Activated naive CD4-positive, alpha-beta T cell treated with anti-CD3 and anti-CD28 coated beads, Interleukin-2, amount 50 U/mL, for 72 hours (primary cell): Measurements from ENCODE around the gene ZPBP. TPM values are rescaled to one million over a fixed set of nuclear protein-coding genes. Genes with fewer than 3 reads are reported as not detected.
A peak's percentile ranks its signal among the peaks of the same experiment; 100 is the strongest.

Experiments
- ATAC-seq, 2 donors: fragments of 150-1000 bp; cut with Tn5 transposase; 2 replicates each; pipeline ENCODE4 v1.10.0; 2021; ENCODE audit warnings: mild to moderate bottlenecking in 2 of 2, moderate library complexity in 2 of 2
- DNase-seq, 2 donors: peaks; one replicate each; pipeline ENCODE4 v3.0.0; 2021 to 2022; ENCODE audit warnings: low spot score in 2 of 2
- H3K27ac Mint-ChIP-seq, 2 donors: one replicate each; pipeline ENCODE4 v1.8.0; 2022; ENCODE audit warnings: mild to moderate bottlenecking in 2 of 2, mixed read lengths in 2 of 2
- H3K36me3 Mint-ChIP-seq, 2 donors: one replicate each; pipeline ENCODE4 v1.8.0; 2022; ENCODE audit warnings: mixed read lengths in 2 of 2
- H3K9me3 Mint-ChIP-seq, 2 donors: one replicate each; pipeline ENCODE4 v1.8.0; 2022; ENCODE audit warnings: mixed read lengths in 2 of 2
- total RNA-seq, 2 donors: library from RNA; stranded (reverse); gene quantifications; one replicate each; pipeline ENCODE4 v1.2.3, GENCODE V29; 2022

Gene ZPBP, protein sequence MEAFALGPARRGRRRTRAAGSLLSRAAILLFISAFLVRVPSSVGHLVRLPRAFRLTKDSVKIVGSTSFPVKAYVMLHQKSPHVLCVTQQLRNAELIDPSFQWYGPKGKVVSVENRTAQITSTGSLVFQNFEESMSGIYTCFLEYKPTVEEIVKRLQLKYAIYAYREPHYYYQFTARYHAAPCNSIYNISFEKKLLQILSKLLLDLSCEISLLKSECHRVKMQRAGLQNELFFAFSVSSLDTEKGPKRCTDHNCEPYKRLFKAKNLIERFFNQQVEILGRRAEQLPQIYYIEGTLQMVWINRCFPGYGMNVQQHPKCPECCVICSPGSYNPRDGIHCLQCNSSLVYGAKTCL
- total RNA-seq, result not detected

DNA sequence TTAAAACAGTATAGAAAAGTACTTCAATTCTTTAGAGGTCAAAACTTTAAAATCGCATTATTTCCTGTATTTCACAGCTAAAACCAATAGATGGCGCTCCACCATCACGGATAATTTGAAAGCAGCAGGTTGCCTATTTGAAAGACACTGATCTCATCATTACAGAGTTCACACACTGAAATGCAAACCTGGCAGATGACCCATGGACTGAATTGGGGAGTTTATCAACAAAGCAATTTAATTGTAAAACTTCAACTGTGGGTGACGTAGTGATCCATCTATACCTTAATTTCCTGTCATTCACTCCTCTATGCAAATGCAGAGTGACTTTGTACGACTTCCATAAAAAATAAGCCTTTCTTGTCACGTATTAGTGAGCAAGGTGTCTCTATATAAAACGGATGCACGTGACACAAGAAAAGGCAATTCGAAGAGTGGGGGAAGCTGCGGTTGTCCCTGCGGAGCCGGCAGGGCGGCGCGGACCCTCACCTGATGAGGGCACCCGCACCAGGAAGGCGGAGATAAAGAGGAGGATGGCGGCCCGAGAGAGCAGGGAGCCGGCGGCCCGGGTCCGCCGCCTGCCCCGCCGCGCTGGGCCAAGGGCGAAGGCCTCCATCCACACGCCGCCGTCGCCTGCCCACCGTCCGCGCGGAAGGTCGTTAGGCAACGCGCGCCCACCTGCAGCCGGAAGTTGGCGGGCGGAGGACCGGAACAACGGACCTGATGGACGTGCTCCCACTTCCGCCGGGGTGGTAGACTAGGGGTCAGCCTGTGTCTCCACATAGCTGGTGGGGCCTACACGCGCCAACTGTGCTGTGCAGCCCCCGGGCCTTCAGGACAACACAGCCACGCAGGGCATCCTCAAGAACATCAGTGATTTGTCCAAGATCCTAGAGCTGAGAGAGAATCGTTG is at the start of gene ZPBP:
Gene ZPBP, minus strand, starts transcription at position 668 of the 913 bp plus-strand sequence. Its CDS starts 52 bp downstream, at position 616.
- peaks cover 0 to 5% of the 10 kb centered on the region in 2 donors for H3K36me3 Mint-ChIP-seq
- ATAC-seq, result peak; percentile 76 to 82

DNA sequence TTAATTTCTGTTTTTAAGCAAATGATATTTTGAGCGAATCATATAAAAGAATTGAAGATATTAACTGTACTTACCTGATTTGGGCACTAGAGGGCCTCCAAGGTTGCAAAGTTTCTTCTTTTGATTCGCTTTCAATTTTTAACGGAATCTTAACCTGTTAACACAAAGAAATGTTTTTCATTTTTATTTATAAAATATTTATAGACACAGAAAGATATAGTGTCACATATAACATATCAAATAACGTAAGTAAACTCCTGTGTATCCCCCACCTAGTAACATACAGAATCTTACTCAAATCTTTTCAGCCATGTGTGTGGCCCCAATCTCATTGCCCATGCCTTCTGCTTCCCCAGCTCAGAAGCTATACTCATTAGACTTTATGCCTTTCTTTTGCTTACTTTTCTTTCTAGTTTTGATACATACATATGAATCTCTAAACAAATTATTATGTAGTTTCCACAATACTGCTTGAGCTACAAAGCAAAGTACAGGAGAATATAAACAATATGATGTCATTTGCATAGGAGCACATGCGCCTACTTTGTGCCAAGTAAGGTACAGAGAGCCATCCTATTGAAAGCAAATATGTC is 49.5 kb upstream of the ZPBP start:
- no peaks in the 10 kb centered on the region for H3K9me3 Mint-ChIP-seq
- no peaks in the 10 kb centered on the region for H3K36me3 Mint-ChIP-seq
- H3K27ac Mint-ChIP-seq, result peak overlapping the region; percentile 1 to 92
- DNase-seq (no peak), ATAC-seq (peak; percentile 63)

More for the DNA sequence above, at the start of gene ZPBP:
- peak; percentile 57 to 59 for DNase-seq
- H3K9me3 Mint-ChIP-seq, result peaks cover 5 to 6% of the 10 kb centered on the region in 2 donors
- H3K27ac Mint-ChIP-seq, result peak within 1 kb of the TSS; percentile 87 to 90

DNA sequence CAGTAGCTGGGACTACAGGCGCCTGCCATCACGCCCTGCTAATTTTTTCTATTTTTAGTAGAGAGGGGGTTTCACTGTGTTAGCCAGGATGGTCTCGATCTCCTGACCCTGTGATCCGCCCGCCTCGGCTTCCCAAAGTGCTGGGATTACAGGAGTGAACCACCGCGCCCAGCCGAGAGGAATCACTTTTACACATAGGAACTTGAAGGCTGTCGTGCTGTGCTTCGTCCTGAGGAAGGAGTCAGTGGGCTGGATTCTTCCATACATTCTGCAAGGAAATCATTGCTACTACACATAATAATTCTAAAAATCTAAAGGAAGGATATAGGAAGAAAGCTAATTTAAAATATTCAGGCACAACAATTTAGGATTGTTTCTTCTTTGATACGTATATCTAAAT is 48.8 kb upstream of the ZPBP start:
- DNase-seq (no peak), ATAC-seq (no peak)
- H3K27ac Mint-ChIP-seq, result no peak overlapping the region

DNA sequence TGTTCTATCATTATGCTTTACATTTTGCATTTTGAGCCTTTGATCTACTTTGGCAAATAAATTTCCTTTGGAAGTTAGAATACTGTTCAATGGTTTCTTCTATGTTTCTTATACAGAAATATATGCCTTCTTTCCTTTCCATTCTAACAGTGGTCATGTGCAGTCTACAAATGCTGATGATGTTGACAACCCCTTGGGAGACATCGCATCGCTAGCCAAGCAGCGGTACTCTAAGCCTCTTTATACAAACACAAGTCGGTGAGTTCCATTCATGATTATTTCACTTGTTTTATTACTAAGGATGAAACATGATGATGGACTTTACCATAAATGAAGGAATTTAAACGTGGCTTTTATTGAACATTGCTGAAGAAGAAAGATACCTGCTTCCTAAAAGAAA is 48.1 kb upstream of the ZPBP start:
- Mint-ChIP-seq H3K9me3 (no peaks in the 10 kb centered on the region), H3K36me3 (no peaks in the 10 kb centered on the region), H3K27ac (no peak overlapping the region)
- no peak for ATAC-seq
- no peak for DNase-seq

More for the DNA sequence above, 48.8 kb upstream of the ZPBP start:
- Mint-ChIP-seq H3K36me3 (no peaks in the 10 kb centered on the region), H3K9me3 (no peaks in the 10 kb centered on the region)

DNA sequence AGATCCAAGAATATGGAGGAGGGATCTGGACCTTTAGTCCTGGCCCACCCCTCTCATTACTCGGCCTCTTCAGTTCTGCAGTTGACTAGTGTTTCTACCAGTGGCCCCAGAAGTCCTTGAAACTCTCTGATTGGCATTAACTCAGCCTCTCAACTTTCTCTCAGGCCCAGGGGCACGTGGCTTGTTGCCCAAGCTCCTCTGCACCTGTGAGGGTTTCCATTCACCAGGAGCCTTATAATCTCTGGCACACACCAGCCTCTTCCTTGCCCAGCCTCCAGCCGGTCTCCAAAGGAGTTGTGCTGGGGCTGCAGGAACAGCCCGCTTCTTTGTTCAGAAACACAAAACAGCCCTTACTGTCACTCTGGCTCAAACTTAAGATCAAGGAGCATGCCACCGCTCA is 47.6 kb upstream of the ZPBP start:
- ATAC-seq (no peak), DNase-seq (no peak)
- H3K9me3 Mint-ChIP-seq, result no peaks in the 10 kb centered on the region
- no peak overlapping the region for H3K27ac Mint-ChIP-seq
- no peaks in the 10 kb centered on the region for H3K36me3 Mint-ChIP-seq

DNA sequence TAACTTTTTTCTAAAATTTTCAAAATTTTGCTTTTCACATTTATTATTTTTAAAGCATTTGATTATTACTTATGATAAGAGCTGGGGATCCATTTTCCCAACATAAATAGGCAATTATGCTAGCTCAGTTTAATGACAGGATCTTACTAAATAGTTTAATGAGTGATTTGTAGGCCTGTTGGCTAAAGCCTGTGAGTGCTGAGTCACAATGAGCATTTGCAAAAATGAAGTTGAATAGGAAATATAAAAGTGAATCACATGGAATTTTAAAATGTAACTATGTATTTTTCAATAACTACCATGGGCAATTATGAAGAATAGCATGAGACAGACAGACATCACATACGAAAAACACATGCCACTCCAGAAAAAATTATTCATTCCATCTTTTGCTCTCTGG is 45.1 kb upstream of the ZPBP start:
- DNase-seq (no peak), ATAC-seq (no peak)
- Mint-ChIP-seq H3K27ac (no peak overlapping the region), H3K9me3 (no peaks in the 10 kb centered on the region), H3K36me3 (no peaks in the 10 kb centered on the region)

DNA sequence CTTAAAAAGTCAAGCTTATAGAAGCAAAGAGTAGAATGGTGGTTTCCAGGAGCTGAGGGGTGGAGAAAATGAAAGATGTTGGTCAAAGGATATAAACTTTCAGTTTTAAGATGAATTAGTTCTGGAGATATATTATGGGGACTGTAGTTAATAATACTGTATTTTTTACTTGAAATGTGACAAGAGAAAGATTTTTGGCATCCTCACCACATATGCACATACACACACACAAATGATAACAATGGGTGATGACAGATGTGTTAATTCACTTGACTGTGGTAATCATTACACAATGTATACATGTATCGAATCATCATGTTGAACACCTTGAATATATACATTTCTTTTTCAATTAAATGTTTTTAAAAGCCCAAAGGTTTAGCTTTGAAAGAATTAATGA is 32.7 kb upstream of the ZPBP start:
- Mint-ChIP-seq H3K9me3 (no peaks in the 10 kb centered on the region), H3K27ac (no peak overlapping the region), H3K36me3 (no peaks in the 10 kb centered on the region)
- no peak for DNase-seq
- no peak for ATAC-seq

DNA sequence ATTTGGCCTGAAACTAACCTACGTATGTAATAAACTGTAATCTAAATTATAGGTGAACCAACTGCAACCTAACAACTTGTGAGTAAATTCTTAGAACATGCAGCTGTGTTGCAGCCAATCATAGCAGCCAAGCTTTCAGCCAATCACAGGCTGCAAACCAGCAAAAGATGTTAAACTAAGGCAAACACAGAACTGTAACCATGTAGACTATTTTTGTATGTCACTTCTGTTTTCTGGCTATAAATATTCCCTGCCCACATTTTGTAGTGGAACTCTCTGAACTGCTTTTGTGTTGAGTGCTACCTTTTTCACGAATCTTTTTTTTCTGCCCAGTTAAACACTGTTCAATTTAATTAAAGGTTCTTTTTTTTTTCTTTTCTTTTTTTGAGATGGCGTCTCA is 28.2 kb upstream of the ZPBP start:
- Mint-ChIP-seq H3K36me3 (no peaks in the 10 kb centered on the region), H3K9me3 (no peaks in the 10 kb centered on the region), H3K27ac (no peak overlapping the region)
- ATAC-seq (no peak), DNase-seq (no peak)

DNA sequence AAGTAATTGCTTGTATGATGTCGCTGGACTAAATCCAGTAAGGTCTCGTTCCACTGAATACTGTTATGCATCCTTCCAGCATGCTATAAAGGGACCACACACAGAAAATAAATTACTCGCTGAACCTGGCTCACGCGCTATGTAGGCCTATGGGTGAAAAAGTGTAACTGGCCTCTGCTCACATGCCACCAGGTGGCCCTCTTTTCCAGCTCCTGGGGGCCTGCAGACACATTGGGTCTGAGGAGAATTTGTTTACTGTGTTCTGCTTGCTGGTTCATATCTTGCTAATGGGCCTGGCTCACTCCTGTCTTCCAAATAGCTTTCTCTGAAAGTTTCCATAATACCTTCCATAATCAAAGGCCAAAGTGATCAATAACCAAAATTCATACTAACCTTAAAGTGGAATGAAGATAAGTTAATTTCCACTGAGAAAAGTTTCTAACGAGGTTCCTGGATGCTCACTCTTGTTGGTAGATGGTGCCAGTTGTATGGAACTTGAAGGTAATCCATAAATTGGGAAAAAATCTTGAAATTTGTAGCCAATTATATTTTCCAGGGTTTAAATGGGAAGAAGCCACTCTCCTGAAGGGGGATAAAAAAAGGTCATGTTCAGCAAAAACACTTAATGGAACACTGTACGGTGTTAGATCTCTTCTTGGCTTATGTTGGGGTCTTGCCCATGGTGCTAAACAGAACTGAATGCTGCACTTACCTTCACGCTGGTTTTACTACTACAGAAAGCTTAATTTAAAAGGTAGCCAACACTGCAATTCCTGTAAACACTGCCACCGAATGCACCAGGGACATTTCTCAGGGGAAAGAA is 27.0 kb upstream of the ZPBP start:
- ATAC-seq (peak; percentile 40 to 87), DNase-seq (peak in 1 of 2 donors; percentile 46)
- H3K36me3 Mint-ChIP-seq, result no peaks in the 10 kb centered on the region
- H3K27ac Mint-ChIP-seq, result peak overlapping the region in 1 of 2 donors; percentile 27
- H3K9me3 Mint-ChIP-seq, result no peaks in the 10 kb centered on the region

DNA sequence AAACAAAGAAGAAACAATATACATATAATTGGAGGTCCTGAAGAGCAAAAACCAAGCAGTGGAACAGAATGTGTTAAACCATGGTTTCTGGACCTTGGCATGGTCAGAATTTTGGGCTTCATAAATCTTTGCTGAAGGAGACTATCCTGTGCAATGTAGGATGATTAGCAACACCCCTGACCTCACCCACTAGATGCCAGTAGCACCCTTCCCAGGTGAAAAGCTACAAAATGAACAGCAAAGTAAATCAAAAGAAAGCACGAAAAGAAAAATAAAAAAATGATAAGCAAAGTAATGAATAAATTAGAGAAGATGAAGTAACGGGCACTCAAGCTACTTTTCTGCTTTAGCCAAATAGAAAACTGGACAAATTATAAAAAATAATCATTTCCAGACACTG is 19.2 kb upstream of the ZPBP start:
- no peak for DNase-seq
- peaks cover 0 to 7% of the 10 kb centered on the region in 2 donors for H3K36me3 Mint-ChIP-seq
- H3K27ac Mint-ChIP-seq, result no peak overlapping the region
- H3K9me3 Mint-ChIP-seq, result peaks cover 3 to 8% of the 10 kb centered on the region in 2 donors
- no peak for ATAC-seq

DNA sequence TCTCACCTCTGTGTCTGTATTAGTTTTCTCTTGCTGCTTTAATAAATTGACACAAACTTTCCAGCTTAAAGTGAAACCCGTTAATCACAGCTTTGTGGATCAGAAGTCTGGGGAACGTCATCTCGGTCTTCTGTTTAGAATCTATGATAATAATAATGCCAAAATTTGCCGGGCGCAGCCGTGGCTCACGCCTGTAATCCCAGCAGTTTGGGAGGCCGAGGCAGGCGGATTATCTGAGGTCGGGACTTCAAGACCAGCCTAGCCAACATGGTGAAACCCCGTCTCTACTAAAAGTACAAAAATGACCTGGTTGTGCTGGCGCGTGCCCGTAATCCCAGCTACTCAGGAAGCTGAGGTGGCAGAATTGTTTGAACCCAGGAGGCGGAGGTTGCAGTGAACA is 8.8 kb upstream of the ZPBP start:
- Mint-ChIP-seq H3K27ac (no peak overlapping the region), H3K9me3 (no peaks in the 10 kb centered on the region), H3K36me3 (no peaks in the 10 kb centered on the region)
- ATAC-seq, result no peak
- no peak for DNase-seq

DNA sequence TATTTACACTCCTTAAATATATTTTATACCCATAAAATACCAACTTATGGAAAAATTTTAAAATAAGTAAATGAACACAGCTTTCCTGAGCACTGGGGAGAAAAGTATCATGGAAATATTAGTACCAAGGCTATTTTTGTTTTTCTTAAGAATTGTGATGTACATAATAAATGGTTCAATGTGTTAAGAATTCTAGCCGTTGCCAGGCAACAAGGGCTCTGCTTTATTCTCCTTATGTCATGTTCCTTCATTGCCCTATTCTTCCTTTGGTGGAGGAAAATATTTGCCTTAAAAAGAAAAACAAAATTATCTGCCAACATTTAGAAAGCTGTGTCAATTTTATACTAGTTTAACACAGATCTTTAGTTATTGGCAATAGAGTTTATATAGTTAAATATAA is 2.6 kb upstream of the ZPBP start:
- Mint-ChIP-seq H3K9me3 (peaks cover 0 to 6% of the 10 kb centered on the region in 2 donors), H3K27ac (no peak overlapping the region), H3K36me3 (peaks cover 0 to 5% of the 10 kb centered on the region in 2 donors)
- DNase-seq, result no peak
- ATAC-seq, result no peak

DNA sequence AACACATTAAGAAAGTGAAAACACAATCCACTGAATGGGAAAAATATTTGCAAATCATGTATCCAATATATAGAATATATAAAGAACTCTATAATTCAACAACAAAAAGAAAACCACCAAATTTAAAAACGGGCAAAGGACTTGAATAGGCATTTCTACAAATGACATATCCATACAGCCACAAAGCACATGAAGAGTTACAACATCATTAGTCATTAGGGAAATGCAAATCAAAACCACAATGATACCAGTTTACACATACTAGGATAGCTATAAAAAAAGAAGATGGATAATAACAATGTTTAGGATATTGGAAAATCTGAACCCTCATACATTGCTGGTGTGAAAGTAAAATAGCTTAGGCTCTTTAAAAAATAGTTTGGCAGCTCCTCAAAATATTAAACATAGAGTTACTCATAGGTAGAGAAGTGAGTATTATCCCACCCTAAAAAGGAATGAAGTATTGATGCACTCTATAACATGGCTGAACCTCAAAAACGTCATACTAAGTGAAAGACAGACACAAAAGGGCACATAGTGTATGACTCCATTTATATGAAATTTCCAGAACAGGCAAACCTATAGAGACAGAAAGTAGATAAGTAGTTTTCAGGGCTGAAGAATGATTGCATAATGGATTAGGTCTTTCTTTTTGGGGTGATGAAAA is 4.5 kb downstream of the ZPBP start:
- peaks cover 5% of the 10 kb centered on the region in 2 donors for H3K9me3 Mint-ChIP-seq
- H3K36me3 Mint-ChIP-seq, result peaks cover 0 to 5% of the 10 kb centered on the region in 2 donors
- ATAC-seq (peak; percentile 39 to 67), DNase-seq (no peak)
- no peak overlapping the region for H3K27ac Mint-ChIP-seq

DNA sequence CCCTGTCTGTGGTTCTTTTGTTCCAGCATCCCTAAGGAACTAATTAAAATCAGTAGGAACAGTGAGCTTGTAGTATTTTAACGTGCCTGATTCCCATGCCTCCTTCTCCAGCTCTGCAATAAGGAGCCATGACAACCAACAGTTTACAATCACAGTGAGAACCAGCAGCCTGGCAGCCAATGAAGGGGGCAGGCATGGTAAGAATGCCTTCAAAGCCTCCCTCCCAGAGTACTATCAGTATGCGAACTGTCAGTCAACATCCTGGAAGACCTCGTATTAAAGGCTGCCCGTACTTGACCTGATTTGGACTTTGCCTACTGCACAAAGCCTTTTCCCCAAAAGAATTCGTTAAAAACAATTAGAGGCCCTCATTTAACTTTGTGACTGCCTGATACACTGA is 7.7 kb downstream of the ZPBP start:
- peaks cover 0 to 5% of the 10 kb centered on the region in 2 donors for H3K9me3 Mint-ChIP-seq
- H3K27ac Mint-ChIP-seq, result no peak overlapping the region
- DNase-seq (no peak), ATAC-seq (no peak)
- H3K36me3 Mint-ChIP-seq, result no peaks in the 10 kb centered on the region

DNA sequence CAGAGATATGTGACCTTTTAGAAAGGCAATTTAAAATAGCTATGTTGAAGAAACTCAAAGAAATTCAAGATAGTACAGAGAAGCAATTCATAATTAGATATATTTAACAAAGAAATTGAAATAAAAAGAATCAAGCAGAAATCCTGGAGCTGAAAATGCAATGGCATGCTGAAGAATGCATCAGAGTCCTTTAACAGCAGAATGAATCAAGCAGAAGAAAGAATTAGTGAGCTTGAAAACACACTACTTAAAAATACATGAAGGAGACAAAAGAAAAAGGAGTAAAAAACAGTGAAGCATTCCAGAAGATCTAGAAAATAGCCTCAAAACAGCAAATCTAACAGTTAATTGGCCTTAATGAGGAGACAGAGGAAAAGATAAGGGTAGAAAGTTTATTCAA is 20.0 kb downstream of the ZPBP start:
- no peak for ATAC-seq
- Mint-ChIP-seq H3K36me3 (peaks cover 13 to 27% of the 10 kb centered on the region in 2 donors), H3K9me3 (peaks cover 13 to 38% of the 10 kb centered on the region in 2 donors), H3K27ac (no peak overlapping the region)
- no peak for DNase-seq

DNA sequence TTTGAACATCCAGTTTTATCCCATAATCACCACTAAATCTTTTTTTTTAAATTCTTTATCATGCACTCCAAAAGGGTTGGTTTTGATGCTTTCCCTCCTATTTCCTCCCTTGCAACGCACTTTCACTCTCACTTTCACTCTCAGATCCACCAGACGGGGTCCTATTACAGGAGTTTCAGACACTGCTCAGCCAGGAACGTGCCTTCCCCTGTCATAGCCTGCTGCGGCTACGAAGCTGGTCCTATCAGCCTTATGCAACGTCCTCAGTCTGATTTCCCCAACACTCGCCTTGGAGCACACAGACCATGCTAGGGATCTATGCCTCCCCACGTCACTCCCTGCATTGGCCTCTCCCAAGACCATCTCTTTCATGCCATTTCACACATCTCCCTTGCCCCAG is 23.4 kb downstream of the ZPBP start:
- DNase-seq, result peak in 1 of 2 donors; percentile 14
- Mint-ChIP-seq H3K36me3 (peaks cover 13 to 27% of the 10 kb centered on the region in 2 donors), H3K9me3 (peaks cover 13 to 31% of the 10 kb centered on the region in 2 donors), H3K27ac (peak overlapping the region; percentile 65 to 75)
- ATAC-seq, result peak; percentile 74 to 85
